Measurements from ENCODE around the gene SLC5A2. TPM values are rescaled to one million over a fixed set of nuclear protein-coding genes. Genes with fewer than 3 reads are reported as not detected.

Gene SLC5A2
- total and polyA plus RNA-seq, 2 of the 13 experiments (the other 11 are each of a cell fraction or from before 2014, with no cell fraction given) = 0.24 to 0.97 TPM

DNA sequence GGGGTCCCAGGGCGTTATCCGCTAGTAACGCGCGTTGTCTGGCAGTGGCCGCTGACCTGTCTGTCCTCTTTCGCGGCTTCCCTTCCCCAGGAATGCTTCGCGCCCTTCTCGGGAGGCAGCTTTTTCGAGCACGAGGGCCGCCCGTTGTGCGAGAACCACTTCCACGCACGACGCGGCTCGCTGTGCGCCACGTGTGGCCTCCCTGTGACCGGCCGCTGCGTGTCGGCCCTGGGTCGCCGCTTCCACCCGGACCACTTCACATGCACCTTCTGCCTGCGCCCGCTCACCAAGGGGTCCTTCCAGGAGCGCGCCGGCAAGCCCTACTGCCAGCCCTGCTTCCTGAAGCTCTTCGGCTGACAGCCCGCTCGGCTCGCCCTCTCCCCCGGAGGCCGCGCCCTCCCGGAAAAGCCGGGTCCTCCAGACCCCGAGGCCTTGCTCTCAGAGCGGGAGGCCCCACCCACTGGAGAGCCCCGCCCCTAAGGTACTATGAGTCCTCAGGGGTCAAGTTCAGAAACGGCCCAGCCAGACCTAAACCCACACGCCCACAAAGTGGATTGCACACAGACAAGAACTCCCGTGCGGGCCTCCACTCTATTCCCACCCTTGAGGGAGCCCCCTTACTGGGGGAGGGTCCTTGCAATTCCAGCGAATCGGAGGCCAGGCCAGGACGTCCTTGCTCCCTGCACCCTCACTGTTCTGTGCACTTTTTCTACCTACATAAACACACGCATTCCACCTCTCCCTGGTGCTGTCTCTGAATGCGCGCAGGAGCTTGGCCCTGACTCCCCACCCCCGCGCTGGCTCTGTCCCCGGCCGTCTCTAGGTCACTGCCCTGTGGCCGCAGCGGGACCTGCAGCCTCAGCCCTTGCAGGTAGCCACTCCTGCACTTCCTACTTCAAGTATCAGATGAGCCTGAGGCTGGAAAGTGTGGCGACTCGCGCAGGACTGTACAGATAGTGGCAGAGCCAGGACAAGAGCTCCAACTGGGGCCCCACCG, 5.4 kb upstream of the SLC5A2 start (continued):
- TF ChIP-seq ZNF264 (CRISPR knock-in tag; IDR thresholded peaks at IDR 0.05) = peak; percentile 27; the same call in 1 of the 2 replicates
- TF ChIP-seq ZKSCAN5 (CRISPR knock-in tag; IDR thresholded peaks at IDR 0.05) = no peak
- 0 out of 2 replicates have a peak, but pooled peaks have one; percentile 18 for TF ChIP-seq SNAPC2 (CRISPR knock-in tag; IDR thresholded peaks at IDR 0.05)
- peak; percentile 71; the same call in 1 of the 2 replicates for TF ChIP-seq ZNF800 (CRISPR knock-in tag; IDR thresholded peaks at IDR 0.05)
- TF ChIP-seq NFATC3 (CRISPR knock-in tag; IDR thresholded peaks at IDR 0.05) = peak; percentile 28; the same call in 1 of the 2 replicates
- TF ChIP-seq RBM39 (IDR thresholded peaks at IDR 0.05; ENCODE audit: low read depth, low read length, poor library complexity, severe bottlenecking) = peak; percentile 13
- no peak; the same call in 1 of the 2 replicates for TF ChIP-seq JUND (CRISPR knock-in tag; IDR thresholded peaks at IDR 0.05)
- TF ChIP-seq MEF2D (CRISPR knock-in tag; IDR thresholded peaks at IDR 0.05) = peak; percentile 91
- peak; percentile 89; the same call in 1 of the 2 replicates for TF ChIP-seq ZFP41 (CRISPR knock-in tag; IDR thresholded peaks at IDR 0.05; ENCODE audit: borderline replicate concordance)
- TF ChIP-seq, protein P1, sequence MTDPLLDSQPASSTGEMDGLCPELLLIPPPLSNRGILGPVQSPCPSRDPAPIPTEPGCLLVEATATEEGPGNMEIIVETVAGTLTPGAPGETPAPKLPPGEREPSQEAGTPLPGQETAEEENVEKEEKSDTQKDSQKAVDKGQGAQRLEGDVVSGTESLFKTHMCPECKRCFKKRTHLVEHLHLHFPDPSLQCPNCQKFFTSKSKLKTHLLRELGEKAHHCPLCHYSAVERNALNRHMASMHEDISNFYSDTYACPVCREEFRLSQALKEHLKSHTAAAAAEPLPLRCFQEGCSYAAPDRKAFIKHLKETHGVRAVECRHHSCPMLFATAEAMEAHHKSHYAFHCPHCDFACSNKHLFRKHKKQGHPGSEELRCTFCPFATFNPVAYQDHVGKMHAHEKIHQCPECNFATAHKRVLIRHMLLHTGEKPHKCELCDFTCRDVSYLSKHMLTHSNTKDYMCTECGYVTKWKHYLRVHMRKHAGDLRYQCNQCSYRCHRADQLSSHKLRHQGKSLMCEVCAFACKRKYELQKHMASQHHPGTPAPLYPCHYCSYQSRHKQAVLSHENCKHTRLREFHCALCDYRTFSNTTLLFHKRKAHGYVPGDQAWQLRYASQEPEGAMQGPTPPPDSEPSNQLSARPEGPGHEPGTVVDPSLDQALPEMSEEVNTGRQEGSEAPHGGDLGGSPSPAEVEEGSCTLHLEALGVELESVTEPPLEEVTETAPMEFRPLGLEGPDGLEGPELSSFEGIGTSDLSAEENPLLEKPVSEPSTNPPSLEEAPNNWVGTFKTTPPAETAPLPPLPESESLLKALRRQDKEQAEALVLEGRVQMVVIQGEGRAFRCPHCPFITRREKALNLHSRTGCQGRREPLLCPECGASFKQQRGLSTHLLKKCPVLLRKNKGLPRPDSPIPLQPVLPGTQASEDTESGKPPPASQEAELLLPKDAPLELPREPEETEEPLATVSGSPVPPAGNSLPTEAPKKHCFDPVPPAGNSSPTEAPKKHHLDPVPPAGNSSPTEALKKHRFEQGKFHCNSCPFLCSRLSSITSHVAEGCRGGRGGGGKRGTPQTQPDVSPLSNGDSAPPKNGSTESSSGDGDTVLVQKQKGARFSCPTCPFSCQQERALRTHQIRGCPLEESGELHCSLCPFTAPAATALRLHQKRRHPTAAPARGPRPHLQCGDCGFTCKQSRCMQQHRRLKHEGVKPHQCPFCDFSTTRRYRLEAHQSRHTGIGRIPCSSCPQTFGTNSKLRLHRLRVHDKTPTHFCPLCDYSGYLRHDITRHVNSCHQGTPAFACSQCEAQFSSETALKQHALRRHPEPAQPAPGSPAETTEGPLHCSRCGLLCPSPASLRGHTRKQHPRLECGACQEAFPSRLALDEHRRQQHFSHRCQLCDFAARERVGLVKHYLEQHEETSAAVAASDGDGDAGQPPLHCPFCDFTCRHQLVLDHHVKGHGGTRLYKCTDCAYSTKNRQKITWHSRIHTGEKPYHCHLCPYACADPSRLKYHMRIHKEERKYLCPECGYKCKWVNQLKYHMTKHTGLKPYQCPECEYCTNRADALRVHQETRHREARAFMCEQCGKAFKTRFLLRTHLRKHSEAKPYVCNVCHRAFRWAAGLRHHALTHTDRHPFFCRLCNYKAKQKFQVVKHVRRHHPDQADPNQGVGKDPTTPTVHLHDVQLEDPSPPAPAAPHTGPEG (CRISPR knock-in tag; IDR thresholded peaks at IDR 0.05) = 0 out of 2 replicates have a peak, but pooled peaks have one; percentile 27
- TF ChIP-seq ZSCAN22 (CRISPR knock-in tag; IDR thresholded peaks at IDR 0.05) = no peak
- TF ChIP-seq TOPORS (CRISPR knock-in tag; IDR thresholded peaks at IDR 0.05) = peak; percentile 93
- peak; percentile 65 for TF ChIP-seq THRA (CRISPR knock-in tag; IDR thresholded peaks at IDR 0.05; ENCODE audit: borderline replicate concordance)
- TF ChIP-seq ZNF839 (CRISPR knock-in tag; IDR thresholded peaks at IDR 0.05; ENCODE audit: borderline replicate concordance) = peak; percentile 91
- TF ChIP-seq TEF (CRISPR knock-in tag; IDR thresholded peaks at IDR 0.05) = peak; percentile 30; the same call in 1 of the 2 replicates
- TF ChIP-seq ETV5 (CRISPR knock-in tag; IDR thresholded peaks at IDR 0.05; ENCODE audit: borderline replicate concordance) = peak; percentile 60
- peak; percentile 59; the same call in 1 of the 2 replicates for TF ChIP-seq ZNF547 (CRISPR knock-in tag; IDR thresholded peaks at IDR 0.05)
